ENCODE measurements around the gene NUDT22.
A peak's percentile ranks its signal among the peaks of the same experiment; 100 is the strongest.

The NUDT22 gene

DNA sequence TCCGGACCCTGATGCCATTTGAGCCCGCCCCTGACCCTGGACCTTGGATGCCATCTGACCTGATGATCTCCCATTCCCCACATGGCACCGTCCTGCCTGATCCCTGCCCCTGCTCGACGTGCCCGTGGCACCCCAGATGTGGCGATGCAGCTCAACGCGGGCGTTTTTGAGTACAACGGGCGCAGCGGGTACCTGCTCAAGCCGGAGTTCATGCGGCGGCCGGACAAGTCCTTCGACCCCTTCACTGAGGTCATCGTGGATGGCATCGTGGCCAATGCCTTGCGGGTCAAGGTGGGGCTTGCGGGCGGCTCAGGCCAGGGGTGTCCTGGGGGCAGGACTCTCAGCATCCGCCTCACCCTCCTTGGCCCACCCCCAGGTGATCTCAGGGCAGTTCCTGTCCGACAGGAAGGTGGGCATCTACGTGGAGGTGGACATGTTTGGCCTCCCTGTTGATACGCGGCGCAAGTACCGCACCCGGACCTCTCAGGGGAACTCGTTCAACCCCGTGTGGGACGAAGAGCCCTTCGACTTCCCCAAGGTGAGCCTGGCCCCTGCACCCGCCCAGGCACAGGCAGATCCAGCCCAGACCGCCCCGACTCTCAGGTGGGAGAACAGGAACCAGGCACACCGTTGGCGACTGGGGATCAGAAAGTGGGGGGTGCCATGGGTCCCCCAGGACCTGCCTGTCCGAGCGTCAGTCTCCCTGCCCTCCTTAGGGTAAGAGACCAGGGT lies 36.4 kb downstream of the NUDT22 start:
- Histone ChIP-seq H4K20me1 (peaks cover 0 to 74% (median 0%) of the 10 kb centered on the region in 11 experiments; a peak in 8 of 22 replicates), H3K4me2 (peak overlapping the region in 9 of 11 experiments; percentile 30 to 68 (median 48); a peak in 15 of 22 replicates), H3K27ac (peak overlapping the region in 6 of 11 experiments; percentile 21 to 67 (median 39); a peak in 9 of 22 replicates), H3K4me1 (peaks cover 46 to 57% (median 51%) of the 10 kb centered on the region in 10 experiments), H3K9me3 (replicated peaks in 1 of 11) (no peaks in the 10 kb centered on the region), H3K27me3 (no peaks in the 10 kb centered on the region), H3K9ac (peak overlapping the region in 9 of 11 experiments; percentile 22 to 62 (median 42); a peak in 9 of 22 replicates), H3K4me3 (no peak overlapping the region), H3K36me3 (peaks cover 64 to 98% (median 86%) of the 10 kb centered on the region in 11 experiments)
- TF ChIP-seq Cebpa-rat (IDR thresholded peaks at IDR 0.05), result no peak

- Histone ChIP-seq H3K4me1 (peaks cover 55 to 65% (median 59%) of the 10 kb centered on the region in 10 experiments), H3K36me3 (peaks cover 56 to 89% (median 78%) of the 10 kb centered on the region in 11 experiments), H3K4me2 (peak overlapping the region; percentile 30 to 91 (median 64); a peak in 20 of 22 replicates), H3K9me3 (replicated peaks in 1 of 11) (no peaks in the 10 kb centered on the region), H3K27me3 (no peaks in the 10 kb centered on the region), H3K27ac (peak overlapping the region in 9 of 11 experiments; percentile 13 to 67 (median 47); a peak in 13 of 22 replicates), H4K20me1 (peaks cover 0 to 67% (median 0%) of the 10 kb centered on the region in 11 experiments; a peak in 7 of 22 replicates), H3K4me3 (no peak overlapping the region), H3K9ac (peak overlapping the region; percentile 5 to 67 (median 42); a peak in 17 of 22 replicates)
- no peak for TF ChIP-seq Cebpa-rat (IDR thresholded peaks at IDR 0.05)
Observed at GRCh38 chr11:64263021-64263946, 37.2 kb downstream of the NUDT22 start.

GRCh38 chr11:64263947-64264317 lies 37.9 kb downstream of the NUDT22 start:
- no peaks in the 10 kb centered on the region for H3K9me3 ChIP-seq (replicated peaks in 1 of 11)
- no peak overlapping the region for H3K4me3 ChIP-seq
- H3K36me3 ChIP-seq, result peaks cover 49 to 83% (median 71%) of the 10 kb centered on the region in 11 experiments
- H3K27ac ChIP-seq, result peak overlapping the region in 9 of 11 experiments; percentile 3 to 67 (median 31); a peak in 11 of 22 replicates
- TF ChIP-seq Cebpa-rat (IDR thresholded peaks at IDR 0.05), result no peak
- H3K4me2 ChIP-seq, result peak overlapping the region; percentile 19 to 91 (median 64); a peak in 19 of 22 replicates
- H3K27me3 ChIP-seq, result no peaks in the 10 kb centered on the region
- H3K9ac ChIP-seq, result peak overlapping the region in 10 of 11 experiments; percentile 5 to 67 (median 41); a peak in 15 of 22 replicates
- H4K20me1 ChIP-seq, result peaks cover 0 to 61% (median 0%) of the 10 kb centered on the region in 11 experiments; a peak in 7 of 22 replicates
- peaks cover 61 to 72% (median 66%) of the 10 kb centered on the region in 10 experiments for H3K4me1 ChIP-seq

GRCh38 chr11:64264371-64264852 lies 38.3 kb downstream of the NUDT22 start:
- H3K4me2 ChIP-seq, result peak overlapping the region; percentile 19 to 91 (median 64); a peak in 20 of 22 replicates
- H3K27ac ChIP-seq, result peak overlapping the region in 9 of 11 experiments; percentile 3 to 67 (median 31); a peak in 12 of 22 replicates
- H3K36me3 ChIP-seq, result peaks cover 44 to 78% (median 66%) of the 10 kb centered on the region in 11 experiments

GRCh38 chr11:64265176-64266160 lies 39.4 kb downstream of the NUDT22 start:
- Histone ChIP-seq H3K4me1 (peaks cover 62 to 74% (median 69%) of the 10 kb centered on the region in 10 experiments), H3K4me3 (peak overlapping the region in 5 of 10 experiments; percentile 12 to 58 (median 48); a peak in 7 of 20 replicates), H4K20me1 (peaks cover 0 to 45% (median 0%) of the 10 kb centered on the region in 11 experiments; a peak in 5 of 22 replicates), H3K9ac (peak overlapping the region in 10 of 11 experiments; percentile 3 to 92 (median 31); a peak in 14 of 22 replicates), H3K4me2 (peak overlapping the region; percentile 83 to 99 (median 96)), H3K27me3 (no peaks in the 10 kb centered on the region), H3K27ac (peak overlapping the region in 6 of 11 experiments; percentile 6 to 97 (median 61); a peak in 10 of 22 replicates), H3K9me3 (replicated peaks in 1 of 11) (no peaks in the 10 kb centered on the region), H3K36me3 (peaks cover 34 to 67% (median 56%) of the 10 kb centered on the region in 11 experiments)
- TF ChIP-seq Cebpa-rat (IDR thresholded peaks at IDR 0.05), result peak in 3 of 11 experiments; percentile 44 to 78 (median 57); a peak in 6 of 22 replicates

More at GRCh38 chr11:64264371-64264852, 38.3 kb downstream of the NUDT22 start:
- H4K20me1 ChIP-seq, result peaks cover 0 to 56% (median 0%) of the 10 kb centered on the region in 11 experiments; a peak in 7 of 22 replicates
- no peak for TF ChIP-seq Cebpa-rat (IDR thresholded peaks at IDR 0.05)
- H3K4me3 ChIP-seq, result no peak overlapping the region
- peak overlapping the region in 10 of 11 experiments; percentile 5 to 67 (median 41); a peak in 15 of 22 replicates for H3K9ac ChIP-seq
- H3K27me3 ChIP-seq, result no peaks in the 10 kb centered on the region
- peaks cover 62 to 74% (median 69%) of the 10 kb centered on the region in 10 experiments for H3K4me1 ChIP-seq
- H3K9me3 ChIP-seq (replicated peaks in 1 of 11), result no peaks in the 10 kb centered on the region

GRCh38 chr11:64266339-64266738 lies 40.3 kb downstream of the NUDT22 start:
- Histone ChIP-seq H3K36me3 (peaks cover 28 to 59% (median 47%) of the 10 kb centered on the region in 11 experiments), H3K4me2 (peak overlapping the region; percentile 83 to 99 (median 96)), H3K4me1 (peaks cover 62 to 74% (median 70%) of the 10 kb centered on the region in 10 experiments), H3K9me3 (replicated peaks in 1 of 11) (no peaks in the 10 kb centered on the region), H3K4me3 (peak overlapping the region in 3 of 10 experiments; percentile 48 to 58 (median 53); a peak in 4 of 20 replicates), H4K20me1 (peaks cover 0 to 45% (median 0%) of the 10 kb centered on the region in 11 experiments; a peak in 4 of 22 replicates), H3K27ac (peak overlapping the region in 6 of 11 experiments; percentile 6 to 97 (median 55); a peak in 9 of 22 replicates), H3K9ac (peak overlapping the region in 8 of 11 experiments; percentile 26 to 92 (median 46); a peak in 11 of 22 replicates), H3K27me3 (no peaks in the 10 kb centered on the region)
- no peak for TF ChIP-seq Cebpa-rat (IDR thresholded peaks at IDR 0.05)
